HCT116 (cell line): Measurements from ENCODE around the gene ZBTB38. TPM values are rescaled to one million over a fixed set of nuclear protein-coding genes. Genes with fewer than 3 reads are reported as not detected.

Experiments
- ATAC-seq: fragments of 200-7000 bp; cut with Tn5 transposase; 2 replicates; pipeline ENCODE4 v1.9.1; 2020; ENCODE audit warnings: mild to moderate bottlenecking, moderate library complexity
- BruUV-seq: library from RNA; stranded (reverse); fragments of 400-500 nt; replicated peaks from 2 replicates; lab custom pipeline; 2021; lab: Mats Ljungman, UMichigan
- CTCF ChIA-PET: fragments of 300-600 bp; sonication (Branson Sonifier 250); formaldehyde crosslinking; loops from one replicate; lab custom pipeline; 2021; ENCODE audit warnings: antibody characterized with exemption; lab: Charles Lee
- POLR2A ChIA-PET: fragments of 300-600, 350-600 bp; sonication (Branson Sonifier 250); formaldehyde crosslinking; loops from one replicate; lab custom pipeline; 2021; ENCODE audit warnings: antibody characterized with exemption; lab: Charles Lee
- RAD21 ChIA-PET, 2 experiments: fragments of 300-600 bp; sonication (Branson Sonifier 250); formaldehyde crosslinking; loops; one replicate each; lab custom pipeline; 2023; ENCODE audit warnings: low total read pairs in 2 of 2; ENCODE audit not compliant: uncharacterized antibody in 2 of 2, unreplicated experiment in 2 of 2, low non-redundant PET in 1 of 2; lab: Charles Lee
- DNase-seq: peaks from one replicate; pipeline ENCODE4 v3.0.0-alpha.2; 2010; ENCODE audit warnings: low read depth, low spot score
- H2AFZ ChIP-seq: fragments of 200-600 bp; shearing (Covaris generic), sonication (generic); 2 replicates; pipeline ENCODE4 v1.6.1; 2017; ENCODE audit warnings: low read depth, mixed run types, mixed read lengths, antibody characterized with exemption, low read length; ENCODE audit not compliant: poor library complexity, severe bottlenecking
- H3K27ac ChIP-seq: 2 replicates; pipeline ENCODE4 v1.5.1; 2012; ENCODE audit warnings: low read depth, low read length
- H3K27me3 ChIP-seq: fragments of 200-600 bp; sonication (generic); 2 replicates; pipeline ENCODE4 v1.6.1; 2016; ENCODE audit warnings: mixed run types, low read length, mixed read lengths; ENCODE audit not compliant: insufficient read depth
- H3K36me3 ChIP-seq, 2 experiments: fragments of 200-500 bp in 1 of 2; fragments of 200-600 bp in 1 of 2; sonication (Bioruptor generic) in 1 of 2; sonication (generic) in 1 of 2; 2 replicates each; pipeline versions ENCODE4 v1.5.1 to v1.6.1; 2014 to 2016; ENCODE audit warnings: low read length in 2 of 2, inconsistent platforms in 1 of 2, mixed read lengths in 1 of 2, mixed run types in 1 of 2; ENCODE audit not compliant: insufficient read depth in 2 of 2, control insufficient read depth in 1 of 2
- H3K4me1 ChIP-seq, 2 experiments: fragments of 200-600 bp in 1 of 2; sonication (generic) in 1 of 2; 2 replicates each; pipeline versions ENCODE4 v1.5.1 to v1.6.1; 2012 to 2017; ENCODE audit warnings: low read length in 2 of 2, inconsistent platforms in 1 of 2, mild to moderate bottlenecking in 1 of 2, mixed read lengths in 1 of 2, mixed run types in 1 of 2, moderate library complexity in 1 of 2; ENCODE audit not compliant: insufficient read depth in 2 of 2, control insufficient read depth in 1 of 2
- H3K4me2 ChIP-seq: fragments of 200-600 bp; sonication (generic); 2 replicates; pipeline ENCODE4 v1.6.1; 2017; ENCODE audit warnings: mixed run types, low read length, mixed read lengths
- H3K4me3 ChIP-seq, 2 experiments: fragments of 200-600 bp in 1 of 2; sonication (generic) in 1 of 2; replicated peaks in 1 of 2; 2 replicates each; pipeline ENCODE4 v1.5.1; 2011 to 2016; ENCODE audit warnings: low read length in 2 of 2, control low read depth in 1 of 2, low read depth in 1 of 2, mild to moderate bottlenecking in 1 of 2, mixed read lengths in 1 of 2, mixed run types in 1 of 2
- H3K79me2 ChIP-seq: fragments of 200-600 bp; sonication (generic); 2 replicates; pipeline ENCODE4 v1.6.1; 2017; ENCODE audit warnings: mild to moderate bottlenecking, mixed run types, low read length, moderate library complexity, mixed read lengths; ENCODE audit not compliant: insufficient read depth
- H3K9ac ChIP-seq: fragments of 200-600 bp; sonication (generic); 2 replicates; pipeline ENCODE4 v1.6.1; 2016; ENCODE audit warnings: low read length, mixed read lengths
- H3K9me2 ChIP-seq: fragments of 200-600 bp; sonication (generic), shearing (Covaris generic); 2 replicates; pipeline ENCODE4 v1.6.1; 2017; ENCODE audit warnings: mixed run types, mild to moderate bottlenecking, moderate library complexity; ENCODE audit not compliant: insufficient read depth
- H3K9me3 ChIP-seq, 2 experiments: fragments of 200-500 bp in 1 of 2; fragments of 200-600 bp in 1 of 2; sonication (Bioruptor generic) in 1 of 2; sonication (generic) in 1 of 2; 2 replicates each; pipeline ENCODE4 v1.6.1; 2014 to 2017; ENCODE audit warnings: low read length in 2 of 2, mixed read lengths in 2 of 2, inconsistent platforms in 1 of 2, low read depth in 1 of 2, mild to moderate bottlenecking in 1 of 2, mixed run types in 1 of 2, moderate library complexity in 1 of 2; ENCODE audit not compliant: control insufficient read depth in 1 of 2, insufficient read depth in 1 of 2
- H4K20me1 ChIP-seq: fragments of 200-600 bp; sonication (generic), shearing (Covaris generic); 2 replicates; pipeline ENCODE4 v1.6.1; 2017; ENCODE audit warnings: mixed run types, mild to moderate bottlenecking, moderate library complexity; ENCODE audit not compliant: insufficient read depth
- ATF3 ChIP-seq: IDR thresholded peaks from 2 replicates; pipeline ENCODE4 v1.6.1; 2012
- CBX3 ChIP-seq: IDR thresholded peaks from 2 replicates; pipeline ENCODE4 v1.6.1; 2012; ENCODE audit warnings: low read depth
- CEBPB ChIP-seq: IDR thresholded peaks from 2 replicates; pipeline ENCODE4 v1.6.1; 2012; ENCODE audit warnings: low read depth
- ELF1 ChIP-seq: IDR thresholded peaks from 2 replicates; pipeline ENCODE4 v1.6.1; 2012; ENCODE audit warnings: low read depth, borderline replicate concordance
- FOSL1 ChIP-seq: IDR thresholded peaks from 2 replicates; pipeline ENCODE4 v1.6.1; 2012; ENCODE audit warnings: low read depth
- RAD21 ChIP-seq: IDR thresholded peaks from 2 replicates; pipeline ENCODE4 v1.6.1; 2012; ENCODE audit warnings: low read depth, mild to moderate bottlenecking
- SIN3A ChIP-seq: IDR thresholded peaks from 2 replicates; pipeline ENCODE4 v1.6.1; 2012; ENCODE audit warnings: low read depth
- intact Hi-C: fragments of 100-400 bp; cut with micrococcal nuclease; formaldehyde crosslinking; loops from 2 replicates; pipeline ENCODE4 v1.10.0; 2022
- total RNA-seq: library from RNA; stranded (reverse); gene quantifications from one replicate; pipeline ENCODE4 v1.2.1, GENCODE V29; 2021; ENCODE audit not compliant: unreplicated experiment

Gene ZBTB38
- total RNA-seq, 1 experiment from 2014 or later = 33.5 TPM

GRCh38 chr3:141410408-141410807, 42.1 kb downstream of the ZBTB38 start:
- H3K4me1 ChIP-seq = peaks cover 0 to 7% of the 10 kb centered on the region in 2 experiments; a peak in 1 of 4 replicates
- RAD21 ChIA-PET = no interaction called here

GRCh38 chr3:141410846-141411245, 42.5 kb downstream of the ZBTB38 start:
- Histone ChIP-seq H3K4me3 (no peak overlapping the region), H3K27me3 (no peaks in the 10 kb centered on the region), H3K4me1 (peaks cover 0 to 7% of the 10 kb centered on the region in 2 experiments; a peak in 1 of 4 replicates), H3K9ac (no peak overlapping the region), H3K9me3 (no peaks in the 10 kb centered on the region), H2AFZ (no peak overlapping the region), H3K36me3 (no peaks in the 10 kb centered on the region), H3K79me2 (no peaks in the 10 kb centered on the region), H3K9me2 (no peaks in the 10 kb centered on the region), H3K4me2 (no peak overlapping the region), H3K27ac (no peak overlapping the region), H4K20me1 (no peaks in the 10 kb centered on the region)
- DNase-seq (no peak), ATAC-seq (no peak)
- ChIA-PET POLR2A (no interaction called here), CTCF (interaction anchor here (1.2 kb wide), 1 partner anchor 50 kb away, joined by 4 read pairs; no protein-coding TSS in a partner anchor), RAD21 (no interaction called here)
- BruUV-seq = no TSS peak
- intact Hi-C loops = no loop called here
- TF ChIP-seq CBX3 = no peak
- TF ChIP-seq ATF3 = no peak

More at GRCh38 chr3:141410408-141410807, 42.1 kb downstream of the ZBTB38 start:
- CTCF ChIA-PET = interaction anchor here (1.2 kb wide), 1 partner anchor 50 kb away, joined by 4 read pairs; no protein-coding TSS in a partner anchor
- ATAC-seq = no peak
- Histone ChIP-seq H3K27ac (no peak overlapping the region), H3K27me3 (no peaks in the 10 kb centered on the region), H3K4me2 (no peak overlapping the region), H2AFZ (no peak overlapping the region), H3K9ac (no peak overlapping the region), H3K4me3 (no peak overlapping the region), H3K9me2 (no peaks in the 10 kb centered on the region), H3K9me3 (no peaks in the 10 kb centered on the region), H3K79me2 (no peaks in the 10 kb centered on the region), H4K20me1 (no peaks in the 10 kb centered on the region), H3K36me3 (no peaks in the 10 kb centered on the region)
- intact Hi-C loops = no loop called here
- DNase-seq = no peak
- POLR2A ChIA-PET = no interaction called here
- TF ChIP-seq FOSL1 (no peak), RAD21 (0 out of 2 replicates have a peak, but pooled peaks have one; percentile 6), CEBPB (no peak), SIN3A (no peak), ELF1 (no peak)
- no TSS peak for BruUV-seq
